ENCODE results near the gene DNAH11. TPM values are rescaled to one million over a fixed set of nuclear protein-coding genes. Genes with fewer than 3 reads are reported as not detected.

The DNAH11 gene
- total RNA-seq, 1 donor from 2014 or later, result under 0.01 TPM

- Histone ChIP-seq H3K9ac (ENCODE audit: low read depth in 1 of 3, low read length in 3 of 3) (no peak overlapping the region), H3K4me3 (ENCODE audit: low read length in 3 of 3) (no peak overlapping the region), H3K27ac (ENCODE audit: low read depth, low read length) (no peak overlapping the region), H3K4me1 (ENCODE audit: control insufficient read depth in 3 of 3, insufficient read depth in 3 of 3, low read length in 3 of 3) (peaks cover 14 to 32% (median 15%) of the 10 kb centered on the region in 3 donors), H3K9me3 (ENCODE audit: control insufficient read depth in 3 of 3, low read length in 3 of 3) (no peaks in the 10 kb centered on the region), H3K36me3 (ENCODE audit: control insufficient read depth in 3 of 3, insufficient read depth in 3 of 3, low read length in 3 of 3) (peaks cover 0 to 6% (median 3%) of the 10 kb centered on the region in 3 donors), H3K27me3 (ENCODE audit: control insufficient read depth in 3 of 3, insufficient read depth in 3 of 3, low read length in 3 of 3) (no peaks in the 10 kb centered on the region)
Observed at GRCh38 chr7:21911341-21911875, 368.6 kb downstream of the DNAH11 start.

- peaks cover 0 to 6% (median 3%) of the 10 kb centered on the region in 3 donors for H3K36me3 ChIP-seq (ENCODE audit: control insufficient read depth in 3 of 3, insufficient read depth in 3 of 3, low read length in 3 of 3)
- H3K4me3 ChIP-seq (ENCODE audit: low read length in 3 of 3), result peak overlapping the region in 1 of 3 donors; percentile 41
- no peaks in the 10 kb centered on the region for H3K9me3 ChIP-seq (ENCODE audit: control insufficient read depth in 3 of 3, low read length in 3 of 3)
- H3K9ac ChIP-seq (ENCODE audit: low read depth in 1 of 3, low read length in 3 of 3), result no peak overlapping the region
- peaks cover 14 to 32% (median 15%) of the 10 kb centered on the region in 3 donors for H3K4me1 ChIP-seq (ENCODE audit: control insufficient read depth in 3 of 3, insufficient read depth in 3 of 3, low read length in 3 of 3)
- H3K27me3 ChIP-seq (ENCODE audit: control insufficient read depth in 3 of 3, insufficient read depth in 3 of 3, low read length in 3 of 3), result no peaks in the 10 kb centered on the region
- no peak overlapping the region for H3K27ac ChIP-seq (ENCODE audit: low read depth, low read length)
Observed at GRCh38 chr7:21912305-21912704, 369.5 kb downstream of the DNAH11 start.

GRCh38 chr7:21912931-21913780 is 370.3 kb downstream of the DNAH11 start:
- H3K4me1 ChIP-seq (ENCODE audit: control insufficient read depth in 3 of 3, insufficient read depth in 3 of 3, low read length in 3 of 3), result peaks cover 14 to 29% (median 15%) of the 10 kb centered on the region in 3 donors
- H3K27ac ChIP-seq (ENCODE audit: low read depth, low read length), result no peak overlapping the region
- no peak overlapping the region for H3K9ac ChIP-seq (ENCODE audit: low read depth in 1 of 3, low read length in 3 of 3)
- H3K27me3 ChIP-seq (ENCODE audit: control insufficient read depth in 3 of 3, insufficient read depth in 3 of 3, low read length in 3 of 3), result no peaks in the 10 kb centered on the region
- H3K36me3 ChIP-seq (ENCODE audit: control insufficient read depth in 3 of 3, insufficient read depth in 3 of 3, low read length in 3 of 3), result peaks cover 0 to 6% (median 0%) of the 10 kb centered on the region in 3 donors
- H3K9me3 ChIP-seq (ENCODE audit: control insufficient read depth in 3 of 3, low read length in 3 of 3), result no peaks in the 10 kb centered on the region
- H3K4me3 ChIP-seq (ENCODE audit: low read length in 3 of 3), result no peak overlapping the region

- Histone ChIP-seq H3K27me3 (ENCODE audit: control insufficient read depth in 3 of 3, insufficient read depth in 3 of 3, low read length in 3 of 3) (no peaks in the 10 kb centered on the region), H3K27ac (ENCODE audit: low read depth, low read length) (no peak overlapping the region), H3K4me1 (ENCODE audit: control insufficient read depth in 3 of 3, insufficient read depth in 3 of 3, low read length in 3 of 3) (peaks cover 13 to 20% (median 14%) of the 10 kb centered on the region in 3 donors), H3K36me3 (ENCODE audit: control insufficient read depth in 3 of 3, insufficient read depth in 3 of 3, low read length in 3 of 3) (peaks cover 0 to 6% (median 0%) of the 10 kb centered on the region in 3 donors), H3K9me3 (ENCODE audit: control insufficient read depth in 3 of 3, low read length in 3 of 3) (no peaks in the 10 kb centered on the region), H3K9ac (ENCODE audit: low read depth in 1 of 3, low read length in 3 of 3) (no peak overlapping the region), H3K4me3 (ENCODE audit: low read length in 3 of 3) (no peak overlapping the region)
Observed at GRCh38 chr7:21914671-21915070, 371.8 kb downstream of the DNAH11 start.

- H3K27ac ChIP-seq (ENCODE audit: low read depth, low read length), result no peak overlapping the region
- H3K9me3 ChIP-seq (ENCODE audit: control insufficient read depth in 3 of 3, low read length in 3 of 3), result no peaks in the 10 kb centered on the region
- H3K4me3 ChIP-seq (ENCODE audit: low read length in 3 of 3), result no peak overlapping the region
- peaks cover 0 to 6% (median 0%) of the 10 kb centered on the region in 3 donors for H3K36me3 ChIP-seq (ENCODE audit: control insufficient read depth in 3 of 3, insufficient read depth in 3 of 3, low read length in 3 of 3)
- H3K9ac ChIP-seq (ENCODE audit: low read depth in 1 of 3, low read length in 3 of 3), result no peak overlapping the region
- no peaks in the 10 kb centered on the region for H3K27me3 ChIP-seq (ENCODE audit: control insufficient read depth in 3 of 3, insufficient read depth in 3 of 3, low read length in 3 of 3)
- H3K4me1 ChIP-seq (ENCODE audit: control insufficient read depth in 3 of 3, insufficient read depth in 3 of 3, low read length in 3 of 3), result peaks cover 10 to 15% (median 12%) of the 10 kb centered on the region in 3 donors
Observed at GRCh38 chr7:21915140-21915539, 372.3 kb downstream of the DNAH11 start.

GRCh38 chr7:21916176-21916575 is 373.3 kb downstream of the DNAH11 start:
- H3K27me3 ChIP-seq (ENCODE audit: control insufficient read depth in 3 of 3, insufficient read depth in 3 of 3, low read length in 3 of 3), result no peaks in the 10 kb centered on the region
- H3K36me3 ChIP-seq (ENCODE audit: control insufficient read depth in 3 of 3, insufficient read depth in 3 of 3, low read length in 3 of 3), result peaks cover 0 to 6% (median 0%) of the 10 kb centered on the region in 3 donors
- H3K4me3 ChIP-seq (ENCODE audit: low read length in 3 of 3), result no peak overlapping the region
- H3K9ac ChIP-seq (ENCODE audit: low read depth in 1 of 3, low read length in 3 of 3), result no peak overlapping the region
- no peaks in the 10 kb centered on the region for H3K9me3 ChIP-seq (ENCODE audit: control insufficient read depth in 3 of 3, low read length in 3 of 3)
- no peak overlapping the region for H3K27ac ChIP-seq (ENCODE audit: low read depth, low read length)
- H3K4me1 ChIP-seq (ENCODE audit: control insufficient read depth in 3 of 3, insufficient read depth in 3 of 3, low read length in 3 of 3), result peaks cover 7 to 13% (median 9%) of the 10 kb centered on the region in 3 donors

GRCh38 chr7:21916629-21917028 is 373.8 kb downstream of the DNAH11 start:
- Histone ChIP-seq H3K27me3 (ENCODE audit: control insufficient read depth in 3 of 3, insufficient read depth in 3 of 3, low read length in 3 of 3) (no peaks in the 10 kb centered on the region), H3K36me3 (ENCODE audit: control insufficient read depth in 3 of 3, insufficient read depth in 3 of 3, low read length in 3 of 3) (peaks cover 0 to 6% (median 0%) of the 10 kb centered on the region in 3 donors), H3K9me3 (ENCODE audit: control insufficient read depth in 3 of 3, low read length in 3 of 3) (no peaks in the 10 kb centered on the region), H3K27ac (ENCODE audit: low read depth, low read length) (no peak overlapping the region), H3K9ac (ENCODE audit: low read depth in 1 of 3, low read length in 3 of 3) (no peak overlapping the region), H3K4me3 (ENCODE audit: low read length in 3 of 3) (no peak overlapping the region), H3K4me1 (ENCODE audit: control insufficient read depth in 3 of 3, insufficient read depth in 3 of 3, low read length in 3 of 3) (peaks cover 7 to 13% (median 9%) of the 10 kb centered on the region in 3 donors)

GRCh38 chr7:21918216-21918615 is 375.4 kb downstream of the DNAH11 start:
- Histone ChIP-seq H3K36me3 (ENCODE audit: control insufficient read depth in 3 of 3, insufficient read depth in 3 of 3, low read length in 3 of 3) (peaks cover 0 to 6% (median 0%) of the 10 kb centered on the region in 3 donors), H3K4me1 (ENCODE audit: control insufficient read depth in 3 of 3, insufficient read depth in 3 of 3, low read length in 3 of 3) (peaks cover 0 to under 1% (median 0%) of the 10 kb centered on the region in 3 donors), H3K9me3 (ENCODE audit: control insufficient read depth in 3 of 3, low read length in 3 of 3) (no peaks in the 10 kb centered on the region), H3K27me3 (ENCODE audit: control insufficient read depth in 3 of 3, insufficient read depth in 3 of 3, low read length in 3 of 3) (no peaks in the 10 kb centered on the region), H3K4me3 (ENCODE audit: low read length in 3 of 3) (no peak overlapping the region), H3K27ac (ENCODE audit: low read depth, low read length) (no peak overlapping the region), H3K9ac (ENCODE audit: low read depth in 1 of 3, low read length in 3 of 3) (no peak overlapping the region)

GRCh38 chr7:21920936-21921335 is 378.1 kb downstream of the DNAH11 start:
- H3K9ac ChIP-seq (ENCODE audit: low read depth in 1 of 3, low read length in 3 of 3), result no peak overlapping the region
- no peaks in the 10 kb centered on the region for H3K9me3 ChIP-seq (ENCODE audit: control insufficient read depth in 3 of 3, low read length in 3 of 3)
- no peak overlapping the region for H3K27ac ChIP-seq (ENCODE audit: low read depth, low read length)
- peaks cover 0 to 3% (median 0%) of the 10 kb centered on the region in 3 donors for H3K36me3 ChIP-seq (ENCODE audit: control insufficient read depth in 3 of 3, insufficient read depth in 3 of 3, low read length in 3 of 3)
- H3K4me1 ChIP-seq (ENCODE audit: control insufficient read depth in 3 of 3, insufficient read depth in 3 of 3, low read length in 3 of 3), result no peaks in the 10 kb centered on the region
- H3K4me3 ChIP-seq (ENCODE audit: low read length in 3 of 3), result no peak overlapping the region
- no peaks in the 10 kb centered on the region for H3K27me3 ChIP-seq (ENCODE audit: control insufficient read depth in 3 of 3, insufficient read depth in 3 of 3, low read length in 3 of 3)

GRCh38 chr7:21922605-21923004 is 379.8 kb downstream of the DNAH11 start:
- no peaks in the 10 kb centered on the region for H3K36me3 ChIP-seq (ENCODE audit: control insufficient read depth in 3 of 3, insufficient read depth in 3 of 3, low read length in 3 of 3)
- no peak overlapping the region for H3K4me3 ChIP-seq (ENCODE audit: low read length in 3 of 3)
- no peaks in the 10 kb centered on the region for H3K4me1 ChIP-seq (ENCODE audit: control insufficient read depth in 3 of 3, insufficient read depth in 3 of 3, low read length in 3 of 3)
- H3K9ac ChIP-seq (ENCODE audit: low read depth in 1 of 3, low read length in 3 of 3), result no peak overlapping the region
- no peaks in the 10 kb centered on the region for H3K9me3 ChIP-seq (ENCODE audit: control insufficient read depth in 3 of 3, low read length in 3 of 3)
- no peak overlapping the region for H3K27ac ChIP-seq (ENCODE audit: low read depth, low read length)
- H3K27me3 ChIP-seq (ENCODE audit: control insufficient read depth in 3 of 3, insufficient read depth in 3 of 3, low read length in 3 of 3), result no peaks in the 10 kb centered on the region

Data from skeletal muscle tissue (tissue), 4 donors.